ENCODE measurements around the gene DMRTB1.

The DMRTB1 gene

DNA sequence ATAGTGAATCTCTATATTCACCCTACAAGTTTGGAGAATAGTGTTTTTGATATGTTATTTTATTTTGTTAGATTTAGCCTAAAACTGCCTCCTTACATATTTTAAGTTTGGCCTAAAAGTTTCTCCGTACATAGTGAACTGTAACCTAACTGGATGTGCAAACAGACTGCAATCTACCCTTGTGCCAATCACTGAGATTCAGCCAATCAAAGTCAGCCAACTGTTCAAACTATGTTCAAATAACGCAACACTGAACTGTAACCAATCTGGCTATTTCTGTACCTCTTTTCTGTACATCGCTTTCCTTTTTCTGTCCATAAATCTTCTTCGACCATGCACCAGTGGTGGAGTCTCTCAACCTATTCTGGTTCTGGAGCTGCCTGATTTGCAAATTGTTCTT is 11.8 kb upstream of the DMRTB1 start:
- peaks cover 8% of the 10 kb centered on the region for H3K27me3 ChIP-seq
- TF ChIP-seq, protein P1, sequence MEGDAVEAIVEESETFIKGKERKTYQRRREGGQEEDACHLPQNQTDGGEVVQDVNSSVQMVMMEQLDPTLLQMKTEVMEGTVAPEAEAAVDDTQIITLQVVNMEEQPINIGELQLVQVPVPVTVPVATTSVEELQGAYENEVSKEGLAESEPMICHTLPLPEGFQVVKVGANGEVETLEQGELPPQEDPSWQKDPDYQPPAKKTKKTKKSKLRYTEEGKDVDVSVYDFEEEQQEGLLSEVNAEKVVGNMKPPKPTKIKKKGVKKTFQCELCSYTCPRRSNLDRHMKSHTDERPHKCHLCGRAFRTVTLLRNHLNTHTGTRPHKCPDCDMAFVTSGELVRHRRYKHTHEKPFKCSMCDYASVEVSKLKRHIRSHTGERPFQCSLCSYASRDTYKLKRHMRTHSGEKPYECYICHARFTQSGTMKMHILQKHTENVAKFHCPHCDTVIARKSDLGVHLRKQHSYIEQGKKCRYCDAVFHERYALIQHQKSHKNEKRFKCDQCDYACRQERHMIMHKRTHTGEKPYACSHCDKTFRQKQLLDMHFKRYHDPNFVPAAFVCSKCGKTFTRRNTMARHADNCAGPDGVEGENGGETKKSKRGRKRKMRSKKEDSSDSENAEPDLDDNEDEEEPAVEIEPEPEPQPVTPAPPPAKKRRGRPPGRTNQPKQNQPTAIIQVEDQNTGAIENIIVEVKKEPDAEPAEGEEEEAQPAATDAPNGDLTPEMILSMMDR (IDR thresholded peaks at IDR 0.05) = no peak
- H3K27ac ChIP-seq = no peak overlapping the region
- no peaks in the 10 kb centered on the region for H3K4me1 ChIP-seq (ENCODE audit: control insufficient read depth in 1 of 2, insufficient read depth in 1 of 2, low read depth in 1 of 2, low read length in 1 of 2)
- no peaks in the 10 kb centered on the region for H3K36me3 ChIP-seq
- H3K9me3 ChIP-seq = no peaks in the 10 kb centered on the region
- H3K4me3 ChIP-seq (ENCODE audit: low read depth in 1 of 2, low read length in 1 of 2) = no peak overlapping the region

DNA sequence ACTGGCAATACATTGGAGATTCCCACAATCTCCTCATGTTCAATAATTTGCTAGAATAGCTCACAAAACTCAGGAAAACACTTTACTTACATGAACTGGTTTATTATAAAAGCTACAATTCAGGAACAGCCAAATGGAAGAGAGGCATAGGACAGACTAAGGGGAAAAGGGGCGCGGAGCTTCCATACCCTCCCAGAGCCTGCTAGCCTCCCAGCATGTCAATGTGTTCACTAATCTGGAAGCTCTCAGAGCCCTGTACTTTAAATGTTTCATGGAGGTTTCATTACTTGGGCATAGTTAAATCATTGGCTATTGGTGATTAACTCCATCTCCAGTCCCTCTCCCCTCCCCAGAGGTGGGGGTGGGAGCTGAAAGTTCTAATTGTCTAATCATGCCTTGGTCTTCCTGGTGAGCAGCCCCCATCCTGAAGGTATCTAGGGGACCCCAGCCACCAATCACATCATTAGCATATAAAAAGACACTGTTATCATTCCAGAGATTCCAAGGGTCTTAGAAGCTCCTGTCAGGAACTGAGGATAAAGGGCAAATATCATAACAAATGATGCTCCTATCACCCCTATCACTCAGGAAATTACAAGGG is 10.9 kb upstream of the DMRTB1 start:
- no peak overlapping the region for H3K4me3 ChIP-seq (ENCODE audit: low read depth in 1 of 2, low read length in 1 of 2)
- TF ChIP-seq, protein P1 (IDR thresholded peaks at IDR 0.05) = no peak
- no peaks in the 10 kb centered on the region for H3K9me3 ChIP-seq
- H3K27me3 ChIP-seq = peaks cover 8% of the 10 kb centered on the region
- no peaks in the 10 kb centered on the region for H3K36me3 ChIP-seq
- H3K27ac ChIP-seq = no peak overlapping the region
- no peaks in the 10 kb centered on the region for H3K4me1 ChIP-seq (ENCODE audit: control insufficient read depth in 1 of 2, insufficient read depth in 1 of 2, low read depth in 1 of 2, low read length in 1 of 2)

GRCh38 chr1:53449021-53449420 is 10.2 kb upstream of the DMRTB1 start:
- no peaks in the 10 kb centered on the region for H3K9me3 ChIP-seq
- no peak overlapping the region for H3K27ac ChIP-seq
- H3K4me3 ChIP-seq (ENCODE audit: low read depth in 1 of 2, low read length in 1 of 2) = no peak overlapping the region
- H3K4me1 ChIP-seq (ENCODE audit: control insufficient read depth in 1 of 2, insufficient read depth in 1 of 2, low read depth in 1 of 2, low read length in 1 of 2) = no peaks in the 10 kb centered on the region
- TF ChIP-seq, protein P1 (IDR thresholded peaks at IDR 0.05) = no peak
- peaks cover 8% of the 10 kb centered on the region for H3K27me3 ChIP-seq
- H3K36me3 ChIP-seq = no peaks in the 10 kb centered on the region

- Histone ChIP-seq H3K4me3 (ENCODE audit: low read depth in 1 of 2, low read length in 1 of 2) (no peak overlapping the region), H3K27ac (no peak overlapping the region), H3K36me3 (no peaks in the 10 kb centered on the region), H3K9me3 (no peaks in the 10 kb centered on the region), H3K27me3 (peaks cover 8% of the 10 kb centered on the region), H3K4me1 (ENCODE audit: control insufficient read depth in 1 of 2, insufficient read depth in 1 of 2, low read depth in 1 of 2, low read length in 1 of 2) (no peaks in the 10 kb centered on the region)
- TF ChIP-seq, protein P1 (IDR thresholded peaks at IDR 0.05) = no peak
Measured at GRCh38 chr1:53449693-53450092, 9.5 kb upstream of the DMRTB1 start.

DNA sequence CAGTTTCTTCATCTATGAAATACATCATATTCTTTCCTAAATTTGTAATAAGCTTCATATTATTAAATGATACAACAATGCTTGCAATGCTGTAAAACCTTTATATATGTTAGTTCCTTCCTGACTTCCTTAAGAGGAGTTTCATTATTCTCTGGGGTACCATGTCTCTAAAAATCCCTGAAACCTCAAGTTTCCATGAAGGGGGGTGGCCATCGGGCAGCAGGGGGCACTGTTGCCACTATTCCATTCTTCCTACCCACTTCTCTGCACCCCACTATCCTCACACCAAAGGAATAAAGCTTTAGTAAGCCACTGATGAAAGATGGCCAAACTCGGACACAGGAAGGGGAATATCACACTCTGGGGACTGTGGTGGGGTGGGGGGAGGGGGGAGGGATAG is 9.0 kb upstream of the DMRTB1 start:
- H3K36me3 ChIP-seq = no peaks in the 10 kb centered on the region

More for the DNA sequence above, 9.0 kb upstream of the DMRTB1 start:
- no peaks in the 10 kb centered on the region for H3K9me3 ChIP-seq
- no peak overlapping the region for H3K4me3 ChIP-seq (ENCODE audit: low read depth in 1 of 2, low read length in 1 of 2)
- TF ChIP-seq, protein P1 (IDR thresholded peaks at IDR 0.05) = no peak
- H3K27me3 ChIP-seq = peaks cover 8% of the 10 kb centered on the region
- no peak overlapping the region for H3K27ac ChIP-seq
- no peaks in the 10 kb centered on the region for H3K4me1 ChIP-seq (ENCODE audit: control insufficient read depth in 1 of 2, insufficient read depth in 1 of 2, low read depth in 1 of 2, low read length in 1 of 2)
